HEK293 (cell line): ENCODE measurements around the gene ANXA4.
A peak's percentile ranks its signal among the peaks of the same experiment; 100 is the strongest.

Experiments
- CTCF ChIA-PET: fragments of 350-600 bp; formaldehyde crosslinking; extraction: SDS; loops from one replicate; lab custom pipeline; 2021; ENCODE audit warnings: antibody characterized with exemption; lab: Yijun Ruan, JAX
- POLR2A ChIA-PET: fragments of 300-600 bp; formaldehyde crosslinking; extraction: SDS; loops from one replicate; lab custom pipeline; 2020; ENCODE audit warnings: antibody characterized with exemption, inconsistent platforms; lab: Yijun Ruan, JAX
- H3K27ac ChIP-seq: fragments of 200-500 bp; sonication (Bioruptor generic); 2 replicates; pipeline ENCODE4 v1.5.1; 2014; ENCODE audit warnings: low read depth, low read length, control low read depth, inconsistent platforms; ENCODE audit errors: extremely low read depth
- H3K36me3 ChIP-seq, 2 experiments: fragments of 200-500 bp in 1 of 2; sonication (Bioruptor generic) in 1 of 2; 1 replicate in 1 of 2; 2 replicates in 1 of 2; pipeline ENCODE4 v1.5.1; 2014 to 2017; ENCODE audit warnings: inconsistent platforms in 2 of 2, low read length in 2 of 2; ENCODE audit not compliant: control insufficient read depth in 2 of 2, insufficient read depth in 1 of 2
- H3K4me1 ChIP-seq: fragments of 200-500 bp; sonication (Bioruptor generic); 2 replicates; pipeline ENCODE4 v1.5.1; 2014; ENCODE audit warnings: mild to moderate bottlenecking, low read length, inconsistent platforms; ENCODE audit not compliant: control insufficient read depth, insufficient read depth
- H3K4me3 ChIP-seq: 2 replicates; pipeline ENCODE4 v1.5.1; 2011; ENCODE audit warnings: low read depth, mild to moderate bottlenecking, control low read depth, low read length, moderate library complexity
- H3K9me3 ChIP-seq: fragments of 200-500 bp; sonication (Bioruptor generic); 2 replicates; pipeline ENCODE4 v1.5.1; 2014; ENCODE audit warnings: low read depth, low read length, inconsistent platforms; ENCODE audit not compliant: control insufficient read depth, insufficient read depth
- BCL11A ChIP-seq: fragments of 450-650 bp; formaldehyde crosslinking; IDR thresholded peaks from 2 replicates; pipeline ENCODE4 v1.5.1; 2016; ENCODE audit warnings: low read depth, missing biosample characterization, missing genetic modification characterization
- FEZF1 ChIP-seq: fragments of 450-650 bp; formaldehyde crosslinking; IDR thresholded peaks from 2 replicates; pipeline ENCODE4 v1.5.1; 2016; ENCODE audit warnings: missing biosample characterization, missing genetic modification characterization
- GLI4 ChIP-seq: fragments of 450-650 bp; formaldehyde crosslinking; IDR thresholded peaks from 2 replicates; pipeline ENCODE4 v1.5.1; 2016; ENCODE audit warnings: missing biosample characterization, missing genetic modification characterization
- HOXA7 ChIP-seq: sonication (generic); formaldehyde crosslinking; IDR thresholded peaks from 2 replicates; pipeline ENCODE4 v1.8.1; 2022; ENCODE audit warnings: missing genetic modification reagents, borderline replicate concordance
- KLF16 ChIP-seq: fragments of 450-650 bp; formaldehyde crosslinking; IDR thresholded peaks from 2 replicates; pipeline ENCODE4 v1.5.1; 2017; ENCODE audit warnings: missing biosample characterization, missing genetic modification characterization
- MYNN ChIP-seq: fragments of 450-650 bp; formaldehyde crosslinking; IDR thresholded peaks from 2 replicates; pipeline ENCODE4 v1.5.1; 2016; ENCODE audit warnings: missing biosample characterization, missing genetic modification characterization, borderline replicate concordance
- MZF1 ChIP-seq: fragments of 450-650 bp; formaldehyde crosslinking; IDR thresholded peaks from 2 replicates; pipeline ENCODE4 v1.5.1; 2017; ENCODE audit warnings: missing biosample characterization, missing genetic modification characterization, borderline replicate concordance
- OSR2 ChIP-seq: fragments of 450-650 bp; formaldehyde crosslinking; IDR thresholded peaks from 2 replicates; pipeline ENCODE4 v1.5.1; 2016; ENCODE audit warnings: missing biosample characterization, missing genetic modification characterization
- OVOL3 ChIP-seq: fragments of 450-650 bp; formaldehyde crosslinking; IDR thresholded peaks from 2 replicates; pipeline ENCODE4 v1.5.1; 2016; ENCODE audit warnings: missing biosample characterization, missing genetic modification characterization
- SP2 ChIP-seq: fragments of 450-650 bp; formaldehyde crosslinking; IDR thresholded peaks from 2 replicates; pipeline ENCODE4 v1.5.1; 2016; ENCODE audit warnings: missing biosample characterization, missing genetic modification characterization
- SP3 ChIP-seq: fragments of 450-650 bp; formaldehyde crosslinking; IDR thresholded peaks from 2 replicates; pipeline ENCODE4 v1.5.1; 2016; ENCODE audit warnings: missing biosample characterization, missing genetic modification characterization
- ZBTB48 ChIP-seq: fragments of 450-650 bp; formaldehyde crosslinking; IDR thresholded peaks from 2 replicates; pipeline ENCODE4 v1.5.1; 2016; ENCODE audit warnings: missing biosample characterization, missing genetic modification characterization
- ZBTB6 ChIP-seq: fragments of 450-650 bp; formaldehyde crosslinking; IDR thresholded peaks from 2 replicates; pipeline ENCODE4 v1.5.1; 2017; ENCODE audit warnings: missing biosample characterization, missing genetic modification characterization
- ZBTB8A ChIP-seq: fragments of 450-650 bp; formaldehyde crosslinking; IDR thresholded peaks from 2 replicates; pipeline ENCODE4 v1.5.1; 2016; ENCODE audit warnings: missing biosample characterization, missing genetic modification characterization
- ZFP3 ChIP-seq: fragments of 450-650 bp; formaldehyde crosslinking; IDR thresholded peaks from 2 replicates; pipeline ENCODE4 v1.5.1; 2016; ENCODE audit warnings: low read depth, missing biosample characterization, missing genetic modification characterization
- ZNF112 ChIP-seq: fragments of 450-650 bp; formaldehyde crosslinking; IDR thresholded peaks from 2 replicates; pipeline ENCODE4 v1.5.0; 2017; ENCODE audit warnings: missing biosample characterization, missing genetic modification characterization
- ZNF138 ChIP-seq: fragments of 450-650 bp; formaldehyde crosslinking; IDR thresholded peaks from 2 replicates; pipeline ENCODE4 v1.5.1; 2016; ENCODE audit warnings: missing biosample characterization, missing genetic modification characterization, borderline replicate concordance
- ZNF155 ChIP-seq: fragments of 450-650 bp; formaldehyde crosslinking; IDR thresholded peaks from 2 replicates; pipeline ENCODE4 v1.5.1; 2016; ENCODE audit warnings: missing biosample characterization, missing genetic modification characterization
- ZNF221 ChIP-seq: fragments of 450-650 bp; formaldehyde crosslinking; IDR thresholded peaks from 2 replicates; pipeline ENCODE4 v1.5.1; 2017; ENCODE audit warnings: missing biosample characterization, missing genetic modification characterization, borderline replicate concordance
- ZNF239 ChIP-seq: fragments of 450-650 bp; formaldehyde crosslinking; IDR thresholded peaks from 2 replicates; pipeline ENCODE4 v1.5.1; 2016; ENCODE audit warnings: missing biosample characterization, missing genetic modification characterization
- ZNF24 ChIP-seq: fragments of 450-650 bp; formaldehyde crosslinking; IDR thresholded peaks from 2 replicates; pipeline ENCODE4 v1.5.1; 2016; ENCODE audit warnings: missing biosample characterization, missing genetic modification characterization
- ZNF292 ChIP-seq: fragments of 450-650 bp; formaldehyde crosslinking; IDR thresholded peaks from 2 replicates; pipeline ENCODE4 v1.5.1; 2016; ENCODE audit warnings: low read depth, missing biosample characterization, missing genetic modification characterization, borderline replicate concordance
- ZNF311 ChIP-seq: fragments of 450-650 bp; formaldehyde crosslinking; IDR thresholded peaks from 2 replicates; pipeline ENCODE4 v1.5.1; 2017; ENCODE audit warnings: missing biosample characterization, missing genetic modification characterization, borderline replicate concordance
- ZNF37A ChIP-seq: fragments of 450-650 bp; IDR thresholded peaks from 2 replicates; pipeline ENCODE4 v1.5.1; 2018; ENCODE audit warnings: missing biosample characterization, missing genetic modification characterization
- ZNF510 ChIP-seq: fragments of 450-650 bp; formaldehyde crosslinking; IDR thresholded peaks from 2 replicates; pipeline ENCODE4 v1.5.1; 2018; ENCODE audit warnings: mild to moderate bottlenecking, missing genetic modification characterization, missing biosample characterization; ENCODE audit not compliant: insufficient replicate concordance
- ZNF514 ChIP-seq: fragments of 450-650 bp; formaldehyde crosslinking; IDR thresholded peaks from 2 replicates; pipeline ENCODE4 v1.5.1; 2016; ENCODE audit warnings: missing biosample characterization, missing genetic modification characterization
- ZNF521 ChIP-seq: fragments of 450-650 bp; formaldehyde crosslinking; IDR thresholded peaks from 2 replicates; pipeline ENCODE4 v1.5.1; 2017; ENCODE audit warnings: missing biosample characterization, mild to moderate bottlenecking, missing genetic modification characterization
- ZNF544 ChIP-seq: fragments of 450-650 bp; formaldehyde crosslinking; IDR thresholded peaks from 2 replicates; pipeline ENCODE4 v1.5.0; 2017; ENCODE audit warnings: missing biosample characterization, missing genetic modification characterization
- ZNF610 ChIP-seq: fragments of 450-650 bp; formaldehyde crosslinking; IDR thresholded peaks from 2 replicates; pipeline ENCODE4 v1.5.1; 2016; ENCODE audit warnings: missing biosample characterization, missing genetic modification characterization, borderline replicate concordance
- ZNF658 ChIP-seq: fragments of 450-650 bp; formaldehyde crosslinking; IDR thresholded peaks from 2 replicates; pipeline ENCODE4; 2016; ENCODE audit warnings: missing biosample characterization, missing genetic modification characterization
- ZNF670 ChIP-seq: fragments of 450-650 bp; formaldehyde crosslinking; IDR thresholded peaks from 2 replicates; pipeline ENCODE4 v1.5.1; 2016; ENCODE audit warnings: missing biosample characterization, missing genetic modification characterization, low read depth
- ZNF747 ChIP-seq: fragments of 450-650 bp; formaldehyde crosslinking; IDR thresholded peaks from 2 replicates; pipeline ENCODE4 v1.5.1; 2016; ENCODE audit warnings: missing biosample characterization, missing genetic modification characterization
- ZNF791 ChIP-seq: fragments of 450-650 bp; formaldehyde crosslinking; IDR thresholded peaks from 2 replicates; pipeline ENCODE4 v1.5.1; 2016; ENCODE audit warnings: missing biosample characterization, missing genetic modification characterization
- TF ChIP-seq, protein P1 (sequence below): fragments of 450-650 bp; formaldehyde crosslinking; IDR thresholded peaks from 2 replicates; pipeline ENCODE4 v1.5.1; 2016; ENCODE audit warnings: missing biosample characterization, missing genetic modification characterization
- TF ChIP-seq, protein P2 (sequence below): fragments of 450-650 bp; formaldehyde crosslinking; IDR thresholded peaks from 2 replicates; pipeline ENCODE4 v1.5.1; 2016; ENCODE audit warnings: missing biosample characterization, missing genetic modification characterization

The ANXA4 gene

DNA sequence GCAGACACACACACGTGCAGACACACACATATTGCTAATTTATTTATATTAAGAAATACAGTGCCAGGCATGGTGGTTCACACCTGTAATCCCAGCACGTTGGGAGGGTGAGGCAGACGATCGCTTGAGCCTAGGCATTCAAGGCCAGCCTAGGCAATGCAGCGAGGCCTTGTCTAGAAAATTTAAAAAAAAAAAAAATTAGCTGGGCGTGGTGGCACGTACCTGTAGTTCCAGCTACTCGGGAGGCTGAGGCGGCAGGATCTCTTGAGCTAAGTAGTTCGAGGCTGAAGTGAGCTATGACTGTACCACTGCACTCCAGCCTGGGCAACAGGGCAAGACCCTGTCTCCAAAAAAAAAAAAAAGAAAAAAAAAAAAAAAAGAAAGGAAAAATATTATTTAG lies 28.8 kb downstream of the ANXA4 start:
- Histone ChIP-seq H3K27ac (no peak overlapping the region), H3K4me1 (peaks cover 15% of the 10 kb centered on the region), H3K36me3 (no peaks in the 10 kb centered on the region), H3K9me3 (no peaks in the 10 kb centered on the region), H3K4me3 (no peak overlapping the region)
- TF ChIP-seq ZNF239 (no peak), SP3 (tag by site-specific recombination) (no peak), ZNF221 (tag by site-specific recombination) (no peak), ZBTB48 (tag by site-specific recombination) (no peak), ZNF112 (tag by site-specific recombination) (no peak), ZBTB8A (tag by site-specific recombination) (no peak), OVOL3 (no peak), GLI4 (tag by site-specific recombination) (peak; percentile 78; the same call in 1 of the 2 replicates), ZNF521 (tag by site-specific recombination) (no peak), ZNF747 (tag by site-specific recombination) (no peak), ZNF292 (tag by site-specific recombination) (no peak), ZNF544 (no peak), ZNF138 (no peak), ZNF24 (tag by site-specific recombination) (no peak), ZNF791 (tag by site-specific recombination) (no peak), ZBTB6 (tag by site-specific recombination) (no peak)
- TF ChIP-seq, protein P1, sequence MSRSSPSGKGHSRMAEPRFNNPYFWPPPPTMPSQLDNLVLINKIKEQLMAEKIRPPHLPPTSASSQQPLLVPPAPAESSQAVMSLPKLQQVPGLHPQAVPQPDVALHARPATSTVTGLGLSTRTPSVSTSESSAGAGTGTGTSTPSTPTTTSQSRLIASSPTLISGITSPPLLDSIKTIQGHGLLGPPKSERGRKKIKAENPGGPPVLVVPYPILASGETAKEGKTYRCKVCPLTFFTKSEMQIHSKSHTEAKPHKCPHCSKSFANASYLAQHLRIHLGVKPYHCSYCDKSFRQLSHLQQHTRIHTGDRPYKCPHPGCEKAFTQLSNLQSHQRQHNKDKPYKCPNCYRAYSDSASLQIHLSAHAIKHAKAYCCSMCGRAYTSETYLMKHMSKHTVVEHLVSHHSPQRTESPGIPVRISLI (tag by site-specific recombination), result peak; percentile 79; the same call in 1 of the 2 replicates
- ChIA-PET CTCF (no interaction called here), POLR2A (interaction anchor here (0.6 to 0.7 kb wide), 2 partner anchors 46 to 87 kb away, joined by 3 read pairs; no protein-coding TSS in a partner anchor)

GRCh38 chr2:69771461-69771860 lies 29.5 kb downstream of the ANXA4 start:
- H3K4me3 ChIP-seq, result no peak overlapping the region
- ChIA-PET CTCF (interaction anchor here (1.3 kb wide), 1 partner anchor 47 kb away, joined by 3 read pairs; no protein-coding TSS in a partner anchor), POLR2A (interaction anchor here (0.7 kb wide), 1 partner anchor 45 kb away, joined by 3 read pairs; no protein-coding TSS in a partner anchor)

More at GRCh38 chr2:69771461-69771860, 29.5 kb downstream of the ANXA4 start:
- no peaks in the 10 kb centered on the region for H3K36me3 ChIP-seq
- H3K9me3 ChIP-seq, result no peaks in the 10 kb centered on the region
- H3K4me1 ChIP-seq, result peaks cover 15% of the 10 kb centered on the region
- no peak for TF ChIP-seq HOXA7 (CRISPR knock-in tag)
- no peak for TF ChIP-seq ZNF311 (tag by site-specific recombination)
- TF ChIP-seq KLF16 (tag by site-specific recombination), result no peak
- no peak for TF ChIP-seq MYNN (tag by site-specific recombination)
- TF ChIP-seq ZNF510, result no peak
- TF ChIP-seq ZNF37A (tag by site-specific recombination), result no peak
- no peak for TF ChIP-seq ZNF658 (tag by site-specific recombination)
- TF ChIP-seq ZNF670 (tag by site-specific recombination), result no peak
- TF ChIP-seq FEZF1, result no peak
- no peak for TF ChIP-seq BCL11A (tag by site-specific recombination)
- no peak for TF ChIP-seq ZNF155 (tag by site-specific recombination)
- TF ChIP-seq ZFP3 (tag by site-specific recombination), result no peak
- no peak for TF ChIP-seq ZNF610
- TF ChIP-seq SP2 (tag by site-specific recombination), result no peak
- TF ChIP-seq, protein P2, sequence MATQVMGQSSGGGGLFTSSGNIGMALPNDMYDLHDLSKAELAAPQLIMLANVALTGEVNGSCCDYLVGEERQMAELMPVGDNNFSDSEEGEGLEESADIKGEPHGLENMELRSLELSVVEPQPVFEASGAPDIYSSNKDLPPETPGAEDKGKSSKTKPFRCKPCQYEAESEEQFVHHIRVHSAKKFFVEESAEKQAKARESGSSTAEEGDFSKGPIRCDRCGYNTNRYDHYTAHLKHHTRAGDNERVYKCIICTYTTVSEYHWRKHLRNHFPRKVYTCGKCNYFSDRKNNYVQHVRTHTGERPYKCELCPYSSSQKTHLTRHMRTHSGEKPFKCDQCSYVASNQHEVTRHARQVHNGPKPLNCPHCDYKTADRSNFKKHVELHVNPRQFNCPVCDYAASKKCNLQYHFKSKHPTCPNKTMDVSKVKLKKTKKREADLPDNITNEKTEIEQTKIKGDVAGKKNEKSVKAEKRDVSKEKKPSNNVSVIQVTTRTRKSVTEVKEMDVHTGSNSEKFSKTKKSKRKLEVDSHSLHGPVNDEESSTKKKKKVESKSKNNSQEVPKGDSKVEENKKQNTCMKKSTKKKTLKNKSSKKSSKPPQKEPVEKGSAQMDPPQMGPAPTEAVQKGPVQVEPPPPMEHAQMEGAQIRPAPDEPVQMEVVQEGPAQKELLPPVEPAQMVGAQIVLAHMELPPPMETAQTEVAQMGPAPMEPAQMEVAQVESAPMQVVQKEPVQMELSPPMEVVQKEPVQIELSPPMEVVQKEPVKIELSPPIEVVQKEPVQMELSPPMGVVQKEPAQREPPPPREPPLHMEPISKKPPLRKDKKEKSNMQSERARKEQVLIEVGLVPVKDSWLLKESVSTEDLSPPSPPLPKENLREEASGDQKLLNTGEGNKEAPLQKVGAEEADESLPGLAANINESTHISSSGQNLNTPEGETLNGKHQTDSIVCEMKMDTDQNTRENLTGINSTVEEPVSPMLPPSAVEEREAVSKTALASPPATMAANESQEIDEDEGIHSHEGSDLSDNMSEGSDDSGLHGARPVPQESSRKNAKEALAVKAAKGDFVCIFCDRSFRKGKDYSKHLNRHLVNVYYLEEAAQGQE (tag by site-specific recombination), result no peak
- no peak for TF ChIP-seq ZNF514 (tag by site-specific recombination)
- TF ChIP-seq MZF1 (tag by site-specific recombination), result no peak
- TF ChIP-seq OSR2 (tag by site-specific recombination), result no peak
- no peak overlapping the region for H3K27ac ChIP-seq
